CD1c-positive myeloid dendritic cell (primary cell): ENCODE measurements around the gene CDH20.
A peak's percentile ranks its signal among the peaks of the same experiment; 100 is the strongest.

Source experiments
- DNase-seq: peaks from one replicate; pipeline ENCODE4 v3.0.0-alpha.2; 2016; ENCODE audit errors: extremely low spot score

CDH20 gene

GRCh38 chr18:61426492-61427053 lies 93.3 kb downstream of the CDH20 start:
- DNase-seq: no peak

DNA sequence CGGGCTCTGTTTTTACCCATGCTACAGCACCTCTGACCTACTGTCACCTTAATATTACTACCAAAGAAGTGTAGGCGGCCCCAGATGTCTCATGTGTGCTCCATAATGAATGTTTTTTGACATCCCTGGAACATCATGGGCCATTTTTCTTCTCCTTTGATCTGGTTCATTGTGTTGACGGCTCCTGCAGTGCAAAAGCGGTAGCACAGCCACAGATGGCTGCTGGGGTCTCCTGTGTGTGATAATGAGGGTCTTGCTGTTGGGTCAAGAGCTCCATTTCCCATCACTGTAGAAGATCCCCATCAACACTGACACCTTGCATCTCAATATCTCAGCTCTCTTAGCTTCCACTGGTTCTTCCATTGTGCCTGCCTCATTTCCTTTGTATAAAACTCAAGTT lies 95.0 kb downstream of the CDH20 start:
- no peak for DNase-seq

GRCh38 chr18:61432590-61432989 lies 99.4 kb downstream of the CDH20 start:
- no peak for DNase-seq

DNA sequence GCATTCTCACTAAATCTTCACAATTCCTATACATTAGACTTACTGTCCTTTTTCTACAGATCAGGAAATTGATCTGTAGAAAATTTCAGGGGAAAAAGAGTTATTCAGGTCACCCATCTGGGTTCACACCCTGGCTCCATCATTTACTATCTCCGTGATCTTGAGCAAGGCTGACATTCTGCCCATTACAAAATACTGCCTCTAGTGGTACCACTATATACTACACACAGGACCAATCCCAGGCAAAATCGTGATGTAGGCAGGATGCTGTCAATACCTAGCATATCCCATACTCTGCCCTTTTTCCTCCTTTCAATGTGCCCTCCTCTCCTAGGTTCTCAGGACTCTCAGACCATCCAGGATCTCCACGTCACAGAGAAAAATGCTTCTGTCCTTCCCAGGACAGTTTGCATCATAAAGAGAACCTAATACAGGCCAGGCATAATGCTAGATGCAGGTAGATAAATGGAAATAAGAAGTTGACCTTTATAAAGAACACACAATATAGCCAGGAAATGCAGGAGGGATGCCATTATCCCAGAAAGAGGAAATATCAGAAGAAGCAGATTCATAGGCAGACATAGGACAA lies 101.9 kb downstream of the CDH20 start:
- no peak for DNase-seq

DNA sequence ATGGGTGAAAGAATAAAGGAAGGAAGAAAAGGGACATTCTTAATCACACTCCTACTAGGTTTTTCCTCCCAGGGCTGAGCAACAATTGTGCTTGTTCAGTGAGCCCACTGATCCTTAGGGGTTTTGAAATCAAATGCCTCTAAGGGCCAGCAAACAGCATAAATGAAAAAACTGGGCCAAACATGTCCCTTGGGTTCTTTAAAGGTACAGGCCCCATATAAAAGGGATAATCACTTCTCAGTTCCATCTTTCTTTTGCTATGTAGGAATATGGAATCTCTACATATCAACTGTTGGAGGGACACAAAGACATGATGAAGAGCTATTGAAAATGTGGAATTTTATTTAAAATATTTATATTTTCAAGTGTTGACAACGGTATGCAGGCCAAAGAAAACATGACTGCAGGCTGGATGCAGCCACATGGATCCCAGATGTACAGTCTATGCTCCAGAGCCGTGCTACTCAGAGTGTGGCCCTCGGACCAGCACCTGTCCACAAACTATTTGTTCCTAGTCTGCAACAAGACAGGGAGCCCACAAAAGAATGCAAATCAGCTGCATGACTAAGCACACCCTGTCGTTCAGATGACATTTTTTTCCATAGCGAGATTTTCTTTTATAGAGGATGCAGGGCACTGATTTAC lies 110.0 kb downstream of the CDH20 start:
- DNase-seq: no peak

DNA sequence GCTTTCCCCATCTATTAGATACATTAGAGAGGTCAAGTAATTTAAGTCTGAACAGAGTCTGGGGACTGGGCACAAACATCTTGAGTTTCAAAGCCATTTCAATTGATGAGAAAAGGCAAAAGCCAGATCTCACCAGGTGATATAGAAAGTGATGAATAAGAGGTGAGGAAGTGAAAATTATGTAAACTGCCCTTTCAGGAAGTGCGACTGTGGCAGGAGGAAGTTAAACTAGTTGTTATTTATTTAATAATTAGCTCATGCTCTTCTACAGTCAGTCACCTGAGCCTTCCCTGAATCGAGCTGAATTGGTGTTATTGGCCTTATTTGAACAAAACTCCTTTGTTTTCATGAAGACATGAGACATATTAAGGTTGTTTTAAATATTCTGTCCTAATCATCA lies 115.1 kb downstream of the CDH20 start:
- peak; percentile 4 for DNase-seq

DNA sequence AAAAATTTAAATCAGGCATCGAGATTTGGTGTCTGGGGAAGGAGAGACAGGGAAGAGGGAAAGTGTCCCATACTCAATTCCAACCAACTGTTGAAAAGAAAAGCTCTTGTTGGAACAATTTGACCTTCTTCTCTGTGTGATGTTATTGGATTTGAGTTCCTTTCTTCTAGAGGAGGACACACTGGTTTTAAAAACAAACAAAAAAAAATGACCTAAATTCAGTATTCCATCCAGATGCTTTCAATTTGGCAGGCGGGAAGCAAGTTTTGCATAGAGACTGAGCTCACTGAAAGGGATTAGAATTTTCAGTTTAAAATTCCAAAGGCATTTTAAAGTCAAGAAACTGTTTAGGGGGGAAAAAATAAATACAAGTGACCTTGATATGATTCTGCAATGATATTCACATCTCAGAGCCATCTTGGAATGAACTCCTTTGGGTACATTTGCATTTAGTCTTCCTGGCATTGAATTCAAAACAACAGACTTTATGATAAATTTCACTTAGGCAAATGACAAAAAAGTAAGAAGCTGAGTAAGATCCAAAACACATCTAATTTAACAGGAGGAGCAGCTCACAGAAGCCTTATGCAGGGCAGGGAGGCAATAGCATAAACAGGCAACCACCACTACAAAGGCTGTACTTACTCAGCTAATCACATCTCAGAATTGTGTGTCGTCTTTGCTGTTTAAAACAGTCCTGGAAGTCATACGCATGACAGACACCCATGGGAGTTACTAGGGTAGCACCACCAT lies 126.8 kb downstream of the CDH20 start:
- DNase-seq: no peak

- DNase-seq: no peak
Measured at GRCh38 chr18:61464551-61465142, 131.4 kb downstream of the CDH20 start.

- no peak for DNase-seq
Measured at GRCh38 chr18:61466736-61467135, 133.5 kb downstream of the CDH20 start.

GRCh38 chr18:61470031-61470674 lies 136.9 kb downstream of the CDH20 start:
- DNase-seq: no peak

DNA sequence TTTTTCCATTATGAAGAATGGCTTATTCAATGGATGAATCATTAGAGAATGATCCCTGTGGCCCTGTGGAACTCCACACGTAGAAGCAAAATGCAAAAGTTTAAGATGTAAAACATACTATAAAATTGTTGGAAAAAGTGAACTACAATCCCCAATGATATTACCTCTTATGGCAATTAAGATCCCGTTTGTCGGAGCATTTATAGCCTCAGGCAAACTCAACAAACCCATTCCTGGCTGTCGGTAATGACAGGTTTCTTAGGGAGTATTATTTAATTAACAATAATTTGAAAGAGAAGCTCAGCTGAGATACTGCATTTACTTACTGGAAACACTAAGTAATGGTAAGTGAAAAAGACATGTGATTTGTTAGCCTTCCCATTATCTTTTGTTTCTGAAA lies 138.3 kb downstream of the CDH20 start:
- no peak for DNase-seq

- DNase-seq: no peak
Measured at GRCh38 chr18:61471942-61472341, 138.7 kb downstream of the CDH20 start.

DNA sequence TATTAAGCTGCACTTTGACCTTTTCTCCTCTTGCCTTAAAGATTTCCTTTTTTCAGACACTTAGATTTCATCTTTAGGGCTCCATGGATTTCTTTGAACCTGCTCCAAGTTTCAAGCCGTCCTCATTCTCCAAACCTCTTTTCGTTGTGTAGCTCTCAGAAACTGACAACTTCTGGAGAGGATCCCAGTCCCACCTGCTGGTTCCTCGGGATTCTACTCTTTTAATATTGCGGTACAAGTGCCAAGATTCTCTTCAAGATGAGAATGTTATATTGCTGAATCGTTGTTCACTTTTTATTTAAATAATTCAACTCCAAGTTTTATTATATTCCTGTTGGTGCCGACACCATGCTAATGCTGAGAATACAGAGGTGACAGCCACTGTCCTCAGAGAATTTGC lies 141.1 kb downstream of the CDH20 start:
- DNase-seq: no peak

- no peak for DNase-seq
Measured at GRCh38 chr18:61474918-61475317, 141.7 kb downstream of the CDH20 start.

DNA sequence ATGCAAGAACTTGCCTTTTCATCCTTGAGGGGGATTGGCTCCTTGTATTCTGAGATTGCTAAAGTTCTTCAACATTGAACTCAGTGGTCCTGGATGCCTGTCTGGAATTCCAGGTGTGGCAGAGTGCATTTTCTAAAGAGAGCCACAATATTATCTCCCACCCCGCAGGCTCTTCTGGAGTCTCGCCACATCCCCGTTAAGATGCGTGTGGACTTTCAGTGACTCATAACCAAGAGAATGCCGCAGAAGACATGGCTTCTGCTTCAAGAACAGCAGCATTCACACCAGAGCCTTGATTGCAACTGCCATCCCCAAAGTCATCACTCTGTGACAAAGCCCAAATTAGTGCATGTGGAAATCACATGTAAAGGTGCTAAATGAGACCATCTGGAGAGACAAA lies 142.7 kb downstream of the CDH20 start:
- no peak for DNase-seq

- DNase-seq: no peak
Measured at GRCh38 chr18:61489334-61489733, 156.1 kb downstream of the CDH20 start.

- no peak for DNase-seq
Measured at GRCh38 chr18:61496374-61496773, 163.1 kb downstream of the CDH20 start.

DNA sequence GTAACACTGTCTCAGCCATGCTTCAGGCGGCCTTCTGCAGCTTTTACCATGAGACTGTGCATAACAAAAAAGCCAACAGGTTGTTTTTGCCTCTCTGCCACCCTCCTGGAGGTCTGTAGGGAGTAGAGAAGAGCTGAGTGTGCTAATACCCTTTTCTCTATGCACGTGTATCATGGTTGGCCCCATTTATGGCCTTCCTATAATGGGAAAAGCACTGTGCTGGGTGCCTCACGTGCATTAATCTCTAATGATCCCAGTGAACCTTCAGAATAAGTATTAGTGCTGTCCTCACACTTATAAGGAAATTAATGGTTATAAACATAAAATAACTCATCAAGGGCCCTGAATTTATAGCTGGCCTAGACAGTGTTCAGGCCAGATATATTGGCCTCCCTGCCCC lies 164.2 kb downstream of the CDH20 start:
- no peak for DNase-seq

GRCh38 chr18:61502472-61502871 lies 169.2 kb downstream of the CDH20 start:
- peak; percentile 18 for DNase-seq

GRCh38 chr18:61503688-61504087 lies 170.5 kb downstream of the CDH20 start:
- no peak for DNase-seq

DNA sequence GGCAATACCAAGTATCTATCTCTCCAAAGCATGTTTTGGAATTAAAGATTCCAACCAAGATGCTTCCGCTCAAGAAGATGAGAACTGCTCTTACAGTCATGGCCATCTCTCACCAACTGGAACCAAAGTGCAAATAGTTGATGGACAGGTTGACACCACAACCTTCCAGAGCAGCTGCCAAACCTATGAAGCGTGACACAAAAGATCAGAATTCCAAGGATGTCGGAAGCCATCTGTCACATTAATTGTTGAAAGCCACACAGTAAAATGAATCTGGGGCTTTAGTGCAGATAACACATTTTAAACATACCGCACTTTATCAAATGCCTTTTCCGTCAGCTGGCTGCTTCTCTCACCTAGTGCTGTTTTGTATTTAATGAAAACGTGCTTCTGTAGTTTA lies 195.7 kb downstream of the CDH20 start:
- DNase-seq: no peak

GRCh38 chr18:61530681-61531080 lies 197.5 kb downstream of the CDH20 start:
- no peak for DNase-seq
